Measurements from ENCODE around the gene NR1I3. TPM values are rescaled to one million over a fixed set of nuclear protein-coding genes. Genes with fewer than 3 reads are reported as not detected.

Gene NR1I3, protein sequence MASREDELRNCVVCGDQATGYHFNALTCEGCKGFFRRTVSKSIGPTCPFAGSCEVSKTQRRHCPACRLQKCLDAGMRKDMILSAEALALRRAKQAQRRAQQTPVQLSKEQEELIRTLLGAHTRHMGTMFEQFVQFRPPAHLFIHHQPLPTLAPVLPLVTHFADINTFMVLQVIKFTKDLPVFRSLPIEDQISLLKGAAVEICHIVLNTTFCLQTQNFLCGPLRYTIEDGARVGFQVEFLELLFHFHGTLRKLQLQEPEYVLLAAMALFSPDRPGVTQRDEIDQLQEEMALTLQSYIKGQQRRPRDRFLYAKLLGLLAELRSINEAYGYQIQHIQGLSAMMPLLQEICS
- not detected for total RNA-seq
- total RNA-seq: 0 reads per million in 2 donors

DNA sequence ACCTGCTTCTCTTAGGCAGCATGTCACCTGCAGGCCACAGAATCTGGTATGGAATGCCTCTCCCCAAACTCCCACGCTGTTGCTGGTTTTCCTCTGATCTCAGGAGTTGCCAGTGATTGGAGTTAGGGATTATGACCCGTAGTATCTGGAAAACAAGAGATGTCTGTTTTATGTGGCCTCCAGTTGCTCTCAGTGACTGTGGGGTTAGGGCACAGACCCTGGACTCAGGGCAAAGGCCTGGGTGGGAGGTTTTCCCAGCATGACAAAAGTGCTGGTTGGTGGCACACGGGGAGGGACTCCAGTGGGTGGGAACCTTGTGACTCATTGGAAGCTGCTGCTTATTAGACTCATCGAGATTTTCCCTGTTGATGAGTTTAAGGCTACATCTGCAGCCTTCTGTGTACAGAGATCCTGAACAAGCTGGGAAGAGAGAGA lies at the start of gene NR1I3:
TSS of gene NR1I3 (minus strand) at position 165 of the 435 bp plus-strand sequence. CDS start 1,638 bp downstream, outside the sequence.
- no peak within 1 kb of the TSS for H3K4me3 Mint-ChIP-seq
- DNase-seq (no peak), ATAC-seq (no peak)
- peaks cover 33% of the 10 kb centered on the region for H3K27me3 Mint-ChIP-seq
- H3K9me3 ChIP-seq (ENCODE audit: control insufficient read depth, low read length, poor library complexity, severe bottlenecking): no peaks in the 10 kb centered on the region
- peaks cover 12% of the 10 kb centered on the region for H3K36me3 Mint-ChIP-seq (ENCODE audit: low read depth)
- H3K27ac Mint-ChIP-seq: no peak within 1 kb of the TSS
- peaks cover 3% of the 10 kb centered on the region for H3K4me1 Mint-ChIP-seq

DNA sequence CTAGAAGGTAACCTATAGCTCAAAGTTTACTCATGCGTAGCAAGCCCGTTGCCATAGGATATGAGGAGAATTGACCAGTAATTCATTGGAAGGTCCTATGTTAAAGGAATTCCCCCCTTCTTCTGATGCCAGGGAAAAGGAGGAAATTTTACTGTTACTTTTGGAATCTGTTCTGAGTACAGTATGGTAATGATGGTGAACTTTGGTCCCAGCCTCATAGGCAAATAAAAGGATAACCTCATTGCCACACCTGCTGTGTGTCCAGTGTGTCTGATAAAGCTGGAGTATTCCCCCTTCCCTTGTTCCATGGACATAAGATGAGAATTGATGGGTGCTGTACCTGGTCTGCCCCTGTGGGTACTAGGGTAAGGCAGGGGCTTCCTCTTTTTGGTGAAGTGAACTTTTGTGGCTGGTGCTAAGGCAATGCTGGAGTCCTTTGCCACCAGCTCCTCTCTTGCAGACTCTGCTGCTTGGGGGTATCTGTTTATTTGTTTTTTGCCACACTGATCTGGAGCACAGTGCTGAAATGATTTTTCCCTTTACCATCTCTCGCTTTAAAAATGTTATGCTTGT lies 49.6 kb upstream of the NR1I3 start:
- Mint-ChIP-seq H3K27me3 (peaks cover 14% of the 10 kb centered on the region), H3K27ac (no peak overlapping the region), H3K4me3 (no peak overlapping the region), H3K4me1 (peaks cover 8% of the 10 kb centered on the region), H3K36me3 (ENCODE audit: low read depth) (peaks cover 13% of the 10 kb centered on the region)
- H3K9me3 ChIP-seq (ENCODE audit: control insufficient read depth, low read length, poor library complexity, severe bottlenecking): no peaks in the 10 kb centered on the region
- ATAC-seq (no peak), DNase-seq (no peak)

DNA sequence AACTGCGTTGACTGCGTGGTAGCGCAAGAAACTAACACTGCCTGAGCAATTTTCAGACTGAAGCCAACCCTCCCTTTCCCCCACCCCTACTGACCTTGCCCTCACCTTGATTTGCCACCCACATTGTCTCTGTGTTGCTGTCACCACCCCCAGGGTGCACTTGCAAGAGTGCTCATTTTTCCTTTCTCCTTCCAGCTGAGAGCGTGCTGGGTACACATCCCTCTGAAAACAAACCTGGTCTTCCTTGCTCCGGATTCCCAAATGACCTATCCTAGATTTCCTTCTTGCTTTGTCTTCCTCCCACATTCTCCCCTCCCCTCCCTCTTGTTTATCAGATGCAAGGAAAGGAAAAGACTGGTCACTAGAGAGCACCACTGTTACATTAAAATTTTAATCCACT lies 47.5 kb upstream of the NR1I3 start:
- Mint-ChIP-seq H3K27me3 (peaks cover 16% of the 10 kb centered on the region), H3K27ac (no peak overlapping the region), H3K36me3 (ENCODE audit: low read depth) (peaks cover 10% of the 10 kb centered on the region), H3K4me3 (no peak overlapping the region), H3K4me1 (peaks cover 6% of the 10 kb centered on the region)
- no peaks in the 10 kb centered on the region for H3K9me3 ChIP-seq (ENCODE audit: control insufficient read depth, low read length, poor library complexity, severe bottlenecking)
- DNase-seq (no peak), ATAC-seq (no peak)

DNA sequence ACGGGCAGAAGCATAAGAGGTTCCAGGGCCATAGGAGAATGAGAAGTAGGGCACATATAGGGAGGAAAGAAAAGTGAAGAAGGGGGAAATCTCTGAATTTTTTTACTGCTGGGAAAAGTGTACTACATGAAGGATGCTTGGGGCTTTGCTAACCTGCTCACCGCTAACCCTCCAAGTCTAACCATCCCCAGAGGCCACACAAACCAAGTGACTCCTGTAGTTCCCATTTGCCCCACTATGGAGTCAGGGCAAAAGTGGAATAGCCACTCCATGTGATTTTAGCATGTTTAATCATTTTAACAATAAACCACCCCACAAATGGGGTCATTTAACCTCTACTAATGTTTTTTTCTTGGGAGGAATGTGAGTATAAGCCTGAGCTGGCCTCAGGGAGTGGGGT lies 47.1 kb upstream of the NR1I3 start:
- Mint-ChIP-seq H3K36me3 (ENCODE audit: low read depth) (peaks cover 15% of the 10 kb centered on the region), H3K27ac (no peak overlapping the region), H3K4me1 (peaks cover 10% of the 10 kb centered on the region), H3K27me3 (peaks cover 20% of the 10 kb centered on the region), H3K4me3 (no peak overlapping the region)
- ATAC-seq: no peak
- no peak for DNase-seq
- no peaks in the 10 kb centered on the region for H3K9me3 ChIP-seq (ENCODE audit: control insufficient read depth, low read length, poor library complexity, severe bottlenecking)

DNA sequence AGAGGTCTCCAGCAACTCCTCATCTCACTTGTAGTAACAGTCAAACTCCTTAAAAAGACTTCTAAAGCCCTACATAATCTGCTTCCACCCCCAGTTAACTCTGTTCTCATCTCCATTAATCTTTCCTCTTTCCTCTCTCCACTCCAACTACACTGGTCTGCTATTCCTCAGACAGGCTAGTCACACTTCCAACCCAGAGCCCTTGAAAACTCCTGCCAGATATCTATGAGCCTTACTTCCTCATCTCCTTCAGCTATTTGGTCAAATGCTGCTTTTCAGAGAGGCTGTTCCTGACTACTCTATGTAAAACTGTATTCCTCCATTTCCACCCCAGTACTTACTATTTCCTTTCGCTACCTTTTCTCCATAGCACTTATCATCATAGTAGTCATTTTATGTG lies 45.0 kb upstream of the NR1I3 start:
- Mint-ChIP-seq H3K27me3 (peaks cover 34% of the 10 kb centered on the region), H3K4me1 (peaks cover 12% of the 10 kb centered on the region), H3K36me3 (ENCODE audit: low read depth) (peaks cover 15% of the 10 kb centered on the region), H3K27ac (peak overlapping the region; percentile 32), H3K4me3 (no peak overlapping the region)
- DNase-seq (no peak), ATAC-seq (no peak)
- H3K9me3 ChIP-seq (ENCODE audit: control insufficient read depth, low read length, poor library complexity, severe bottlenecking): no peaks in the 10 kb centered on the region

DNA sequence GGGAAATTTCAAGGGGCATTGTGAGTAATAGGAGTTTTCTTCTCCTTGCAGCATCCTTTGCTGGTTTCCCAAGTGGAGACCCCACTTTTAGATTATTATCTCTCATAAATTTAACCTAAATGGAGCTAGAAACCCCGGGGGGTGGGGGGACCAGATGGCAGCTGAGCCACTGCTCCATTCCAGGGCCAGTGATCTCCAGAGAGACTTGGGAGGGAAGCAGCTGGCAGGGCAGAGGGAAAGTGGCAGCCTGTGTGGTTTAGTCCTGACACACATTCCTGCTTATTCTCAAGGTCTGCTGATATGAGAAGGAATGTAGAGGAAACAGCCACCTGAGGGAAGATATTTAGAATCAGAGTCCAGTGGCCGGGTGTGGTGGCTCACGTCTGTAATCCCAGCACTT lies 36.9 kb upstream of the NR1I3 start:
- peaks cover 2% of the 10 kb centered on the region for H3K4me1 Mint-ChIP-seq
- no peaks in the 10 kb centered on the region for H3K9me3 ChIP-seq (ENCODE audit: control insufficient read depth, low read length, poor library complexity, severe bottlenecking)
- ATAC-seq (no peak), DNase-seq (no peak)
- H3K27me3 Mint-ChIP-seq: peaks cover 53% of the 10 kb centered on the region
- H3K36me3 Mint-ChIP-seq (ENCODE audit: low read depth): peaks cover 2% of the 10 kb centered on the region
- no peak overlapping the region for H3K27ac Mint-ChIP-seq
- no peak overlapping the region for H3K4me3 Mint-ChIP-seq

DNA sequence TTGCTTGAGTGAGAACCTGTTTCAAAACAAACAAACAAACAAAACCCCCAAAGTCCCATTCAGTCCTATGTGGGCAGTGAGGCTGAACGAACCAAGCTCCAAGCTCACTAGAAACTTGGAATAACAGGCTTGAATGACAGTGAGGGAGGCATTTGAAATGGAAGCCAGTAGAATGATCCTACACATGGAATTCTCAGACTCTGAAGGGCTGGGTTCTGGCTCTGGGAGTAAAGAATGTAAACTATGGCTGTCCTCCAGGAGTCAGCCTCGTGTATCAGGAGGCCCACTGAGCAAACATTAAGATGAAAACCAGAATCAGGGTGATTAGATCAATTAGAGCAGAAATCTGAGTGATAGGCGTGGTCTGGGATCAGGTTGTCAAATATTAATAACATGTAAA lies 35.4 kb upstream of the NR1I3 start:
- Mint-ChIP-seq H3K27ac (no peak overlapping the region), H3K4me1 (peaks cover 2% of the 10 kb centered on the region), H3K4me3 (no peak overlapping the region), H3K36me3 (ENCODE audit: low read depth) (peaks cover 2% of the 10 kb centered on the region), H3K27me3 (peaks cover 45% of the 10 kb centered on the region)
- no peak for ATAC-seq
- DNase-seq: no peak
- H3K9me3 ChIP-seq (ENCODE audit: control insufficient read depth, low read length, poor library complexity, severe bottlenecking): no peaks in the 10 kb centered on the region

DNA sequence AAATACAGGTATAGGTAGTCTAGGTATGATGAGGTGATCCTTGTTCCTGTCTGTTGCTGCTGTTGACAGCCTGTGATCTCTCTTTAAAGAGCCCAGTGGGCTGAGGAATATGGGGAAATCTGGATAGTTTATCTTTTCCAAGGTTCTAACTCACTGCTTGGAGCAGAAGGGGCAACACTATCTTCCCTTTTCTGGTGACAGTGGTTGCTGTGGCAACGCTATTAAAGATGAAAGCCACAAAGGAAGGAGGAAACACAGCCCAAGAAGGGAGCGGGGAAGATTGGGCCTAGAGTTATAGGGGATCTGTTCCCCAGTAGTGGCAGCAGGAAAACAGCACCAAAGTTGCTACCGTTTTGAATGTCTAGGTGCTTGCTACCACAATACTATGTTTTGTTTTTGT lies 29.3 kb upstream of the NR1I3 start:
- no peak overlapping the region for H3K4me3 Mint-ChIP-seq
- H3K27me3 Mint-ChIP-seq: peaks cover 34% of the 10 kb centered on the region
- no peak for DNase-seq
- H3K27ac Mint-ChIP-seq: no peak overlapping the region
- H3K36me3 Mint-ChIP-seq (ENCODE audit: low read depth): no peaks in the 10 kb centered on the region
- peaks cover 4% of the 10 kb centered on the region for H3K4me1 Mint-ChIP-seq
- no peaks in the 10 kb centered on the region for H3K9me3 ChIP-seq (ENCODE audit: control insufficient read depth, low read length, poor library complexity, severe bottlenecking)
- ATAC-seq: no peak

DNA sequence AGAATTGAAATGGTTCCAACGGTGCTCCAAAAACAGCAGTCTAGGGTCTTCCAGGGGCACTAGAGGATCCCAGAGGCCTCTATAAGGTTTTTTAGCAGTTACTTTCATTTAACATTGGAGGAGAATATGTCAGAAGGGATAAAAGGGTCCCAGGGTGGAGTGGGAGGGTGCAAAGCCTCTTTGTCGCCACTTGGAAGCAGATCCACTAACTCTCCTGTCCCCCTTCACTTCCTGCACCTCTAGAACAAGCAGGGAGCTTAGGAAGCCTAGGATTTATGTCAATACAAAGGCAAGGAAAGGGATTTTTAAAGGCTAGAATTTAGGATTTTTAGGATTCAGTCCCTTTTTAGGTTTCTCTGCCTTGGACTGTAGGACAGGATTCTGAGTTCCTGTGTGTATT lies 28.8 kb upstream of the NR1I3 start:
- Mint-ChIP-seq H3K36me3 (ENCODE audit: low read depth) (no peaks in the 10 kb centered on the region), H3K27ac (no peak overlapping the region), H3K4me3 (no peak overlapping the region), H3K27me3 (peaks cover 36% of the 10 kb centered on the region), H3K4me1 (peaks cover 6% of the 10 kb centered on the region)
- DNase-seq: no peak
- ATAC-seq: no peak
- no peaks in the 10 kb centered on the region for H3K9me3 ChIP-seq (ENCODE audit: control insufficient read depth, low read length, poor library complexity, severe bottlenecking)

DNA sequence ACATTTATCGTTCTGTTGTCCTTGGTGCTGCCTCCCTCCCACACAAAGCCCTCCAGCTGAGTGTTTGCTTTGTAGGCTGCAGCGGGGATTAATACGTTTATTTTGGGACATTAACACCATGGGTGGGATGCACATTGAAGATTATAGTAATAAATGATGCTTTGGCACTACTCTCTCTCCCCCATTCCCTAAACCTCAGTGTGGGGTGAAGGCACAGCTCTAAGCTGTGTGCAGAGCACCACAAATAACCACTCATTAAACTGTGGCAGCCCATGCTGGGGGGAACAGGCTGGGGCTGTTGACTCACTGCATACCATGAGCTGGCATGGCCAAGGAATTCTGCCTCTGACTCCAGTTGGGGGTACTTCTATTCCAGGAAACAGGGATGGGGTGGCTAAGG lies 28.2 kb upstream of the NR1I3 start:
- Mint-ChIP-seq H3K36me3 (ENCODE audit: low read depth) (no peaks in the 10 kb centered on the region), H3K27ac (no peak overlapping the region), H3K4me3 (no peak overlapping the region), H3K27me3 (peaks cover 37% of the 10 kb centered on the region), H3K4me1 (peaks cover 7% of the 10 kb centered on the region)
- H3K9me3 ChIP-seq (ENCODE audit: control insufficient read depth, low read length, poor library complexity, severe bottlenecking): no peaks in the 10 kb centered on the region
- ATAC-seq (no peak), DNase-seq (no peak)

DNA sequence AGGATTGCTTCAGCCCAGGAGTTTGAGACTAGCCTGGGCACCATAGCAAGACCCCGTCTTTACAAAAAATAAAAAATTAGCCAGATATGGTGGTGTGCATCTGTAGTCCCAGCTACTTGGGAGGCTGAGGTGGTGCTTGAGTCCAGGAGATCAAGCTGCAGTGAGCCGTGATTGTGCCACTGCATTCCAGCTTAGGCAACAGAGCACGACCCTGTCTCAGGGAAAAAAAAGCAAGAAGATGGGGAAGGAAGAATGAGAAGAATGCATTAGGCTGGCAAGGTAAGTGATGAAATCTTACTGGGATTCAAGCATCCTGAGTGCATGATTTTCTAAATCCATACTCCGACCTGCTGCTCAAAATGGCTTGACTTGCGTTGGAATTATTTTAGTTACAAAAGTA lies 27.3 kb upstream of the NR1I3 start:
- DNase-seq: no peak
- H3K27me3 Mint-ChIP-seq: peaks cover 46% of the 10 kb centered on the region
- ATAC-seq: no peak
- peaks cover 9% of the 10 kb centered on the region for H3K4me1 Mint-ChIP-seq
- no peak overlapping the region for H3K27ac Mint-ChIP-seq
- peaks cover 2% of the 10 kb centered on the region for H3K36me3 Mint-ChIP-seq (ENCODE audit: low read depth)
- H3K9me3 ChIP-seq (ENCODE audit: control insufficient read depth, low read length, poor library complexity, severe bottlenecking): no peaks in the 10 kb centered on the region
- H3K4me3 Mint-ChIP-seq: no peak overlapping the region

DNA sequence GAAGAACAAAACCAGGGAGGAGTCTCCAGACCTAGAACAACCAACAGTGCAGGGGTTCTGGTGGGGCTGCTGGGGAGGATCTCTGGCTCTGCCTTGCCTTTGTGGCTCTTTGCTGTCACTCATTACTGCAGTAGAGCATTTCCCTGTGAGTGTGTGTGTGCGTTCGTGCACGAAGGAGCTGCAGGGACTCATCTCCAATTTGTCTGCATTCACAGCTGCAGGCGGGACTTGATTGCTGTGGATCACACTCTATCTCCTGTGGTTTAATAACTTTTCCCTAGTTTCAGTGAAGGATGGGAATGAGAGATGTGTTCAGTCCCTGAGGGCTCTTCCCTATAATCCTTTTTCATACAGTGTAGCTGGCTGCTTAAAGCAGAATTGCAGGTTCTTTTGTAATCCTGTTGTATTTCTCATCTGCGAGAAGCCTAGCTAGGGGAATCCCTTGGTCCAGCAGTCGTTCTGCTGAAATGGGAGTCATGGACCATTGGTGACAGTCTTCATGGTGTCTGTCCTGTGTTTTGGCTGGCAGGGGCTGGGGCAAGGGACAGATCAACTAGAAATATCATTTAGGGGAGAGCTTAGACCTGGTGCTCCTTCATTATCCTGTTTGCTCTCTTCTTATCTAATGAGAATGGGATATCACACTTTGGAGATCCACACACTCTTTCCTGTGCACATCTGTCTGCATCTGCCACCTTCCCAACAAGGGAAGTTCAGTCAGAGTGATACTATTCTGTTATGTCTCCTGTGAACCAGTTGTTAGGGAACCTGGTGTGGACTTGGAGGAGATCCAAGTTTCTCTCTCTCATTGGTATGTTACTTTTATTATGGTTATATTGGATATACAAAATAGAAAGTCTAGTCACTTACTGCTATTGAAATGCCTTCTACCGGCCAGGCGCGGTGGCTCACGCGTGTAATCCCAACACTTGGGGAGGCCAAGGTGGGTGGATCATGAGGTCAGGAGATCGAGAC lies 23.5 kb upstream of the NR1I3 start:
- peaks cover 4% of the 10 kb centered on the region for H3K9me3 ChIP-seq (ENCODE audit: control insufficient read depth, low read length, poor library complexity, severe bottlenecking)
- no peak overlapping the region for H3K4me3 Mint-ChIP-seq
- peaks cover 70% of the 10 kb centered on the region for H3K27me3 Mint-ChIP-seq
- ATAC-seq (no peak), DNase-seq (no peak)
- no peak overlapping the region for H3K27ac Mint-ChIP-seq
- peaks cover 12% of the 10 kb centered on the region for H3K4me1 Mint-ChIP-seq
- peaks cover 8% of the 10 kb centered on the region for H3K36me3 Mint-ChIP-seq (ENCODE audit: low read depth)

All from T-helper 17 cell (primary cell).